GM21825 (cell line): ENCODE results near the gene FN1.

Experiments used
- ATAC-seq: cut with Tn5 transposase; IDR thresholded peaks from one replicate; pipeline ENCODE4 v1.9.1; 2021; ENCODE audit warnings: mild to moderate bottlenecking, moderate library complexity; ENCODE audit not compliant: unreplicated experiment

The FN1 gene

DNA sequence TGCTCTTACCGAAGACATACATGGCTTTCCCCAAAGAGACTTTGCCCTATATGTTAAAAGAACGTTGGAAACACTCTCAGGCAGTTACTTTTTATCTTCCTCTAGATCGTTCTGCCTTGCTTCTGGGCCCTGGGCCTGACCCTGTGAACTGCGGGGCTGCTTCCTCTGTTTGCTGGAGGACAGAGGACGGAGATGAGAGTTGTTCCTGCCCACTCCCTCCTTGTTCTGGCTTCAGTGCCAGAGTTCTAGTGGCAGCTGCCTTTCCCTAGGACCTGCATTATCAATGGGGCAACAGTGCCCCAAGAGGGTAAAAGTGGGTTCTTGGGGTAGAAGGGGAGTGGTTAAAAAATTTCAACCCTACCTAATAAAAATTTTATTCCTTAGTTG, 6.5 kb upstream of the FN1 start:
- no peak for ATAC-seq

DNA sequence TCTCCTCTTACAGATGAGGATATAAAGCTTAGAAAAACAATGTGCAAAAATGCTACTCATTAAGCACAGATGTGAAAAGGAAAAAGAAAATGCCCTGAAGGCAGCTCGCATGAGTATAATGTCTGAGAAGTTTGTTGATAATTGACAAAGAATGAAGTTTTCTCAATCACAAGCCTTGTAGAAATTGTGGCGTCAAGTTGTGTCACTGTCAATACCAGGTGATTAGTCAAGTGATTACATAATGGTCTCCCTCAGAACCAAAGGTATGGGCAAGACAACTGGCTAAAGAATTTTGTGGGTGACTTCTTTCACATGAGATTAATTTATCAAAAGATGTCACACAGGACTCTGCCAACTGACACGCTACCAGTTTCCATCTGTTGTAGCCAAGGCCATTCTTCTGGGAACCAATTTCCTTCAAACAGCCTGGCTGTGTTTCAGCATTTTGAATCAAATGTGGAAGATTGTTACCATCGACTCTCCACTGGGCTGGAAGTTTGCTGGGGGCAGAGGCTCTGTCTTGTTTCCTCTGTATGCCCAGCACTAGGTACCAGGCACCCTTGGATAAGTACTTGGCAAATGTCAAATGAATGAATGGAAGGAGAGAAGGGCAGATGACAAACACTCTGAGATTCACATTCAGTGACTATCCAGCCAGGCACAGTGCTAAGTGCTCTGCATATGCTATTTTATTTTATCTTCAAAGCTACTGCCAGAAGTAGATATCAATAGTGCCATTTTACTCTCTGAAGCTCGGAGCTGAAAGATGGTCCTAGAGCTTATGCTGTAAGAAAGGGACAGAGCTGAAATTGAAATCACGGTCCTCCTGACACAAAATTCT, 5.9 kb upstream of the FN1 start:
- no peak for ATAC-seq

DNA sequence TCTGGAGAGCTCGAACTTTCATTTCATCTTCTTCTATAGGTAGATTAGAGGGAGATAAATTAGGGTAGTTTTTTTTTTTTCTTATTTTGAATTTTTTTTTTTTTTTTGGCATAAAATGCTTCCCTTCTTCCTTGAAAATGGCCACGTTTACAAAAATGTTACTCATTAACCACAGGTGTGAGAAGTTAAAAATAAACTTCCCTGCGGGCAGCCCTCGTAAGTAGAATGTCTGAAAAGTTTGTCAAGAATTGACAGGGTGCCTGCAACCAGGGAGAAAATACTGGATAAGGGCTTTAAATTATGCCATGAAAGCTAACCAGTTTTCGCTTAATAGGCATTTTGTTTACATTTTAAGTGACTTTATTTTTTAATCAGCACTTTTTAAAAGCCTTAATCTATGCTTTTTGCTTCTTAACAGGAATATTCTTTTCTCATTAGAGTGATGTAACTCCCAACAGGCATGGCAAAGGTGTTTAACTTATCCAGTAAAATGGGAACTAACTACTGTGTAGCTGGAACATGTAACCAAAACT, 4.2 kb upstream of the FN1 start:
- ATAC-seq = no peak

DNA sequence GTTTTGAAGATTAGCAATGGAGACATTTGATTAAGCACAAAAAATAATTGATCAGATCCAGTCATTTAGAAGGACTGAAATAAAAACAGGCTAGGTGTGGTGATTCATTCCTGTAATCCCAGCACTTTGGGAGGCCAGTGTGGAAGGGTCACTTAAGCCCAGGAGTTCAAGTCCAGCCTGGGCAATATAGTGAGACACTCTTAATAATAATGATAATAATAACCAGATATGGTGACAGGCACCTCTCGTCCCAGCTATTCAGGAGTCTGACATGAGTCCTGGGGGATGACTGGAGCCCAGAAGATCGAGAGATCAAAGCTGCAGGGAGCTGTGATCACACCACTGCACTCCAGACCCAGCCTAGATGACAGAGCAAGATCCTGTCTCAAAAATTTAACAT, 3.5 kb upstream of the FN1 start:
- ATAC-seq = no peak

DNA sequence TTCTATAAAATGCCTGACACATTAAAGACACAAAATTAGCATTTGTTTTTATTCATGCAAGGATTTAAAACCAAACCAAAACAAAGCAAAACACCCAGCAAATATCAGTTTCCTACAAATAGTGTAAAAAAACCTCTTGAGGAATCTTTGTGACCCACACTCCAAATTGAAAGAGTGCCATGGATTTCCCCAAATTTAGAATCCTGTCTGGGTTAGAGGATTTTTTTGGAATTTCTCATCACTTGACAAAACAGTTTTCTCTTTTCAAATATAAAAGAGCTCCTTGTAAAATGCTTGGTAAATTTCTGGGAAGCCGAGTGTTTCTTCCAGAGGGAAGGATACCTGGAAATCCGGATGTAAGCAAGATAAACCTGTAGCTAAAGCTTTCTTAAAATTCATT, 1.7 kb upstream of the FN1 start:
- ATAC-seq = no peak

DNA sequence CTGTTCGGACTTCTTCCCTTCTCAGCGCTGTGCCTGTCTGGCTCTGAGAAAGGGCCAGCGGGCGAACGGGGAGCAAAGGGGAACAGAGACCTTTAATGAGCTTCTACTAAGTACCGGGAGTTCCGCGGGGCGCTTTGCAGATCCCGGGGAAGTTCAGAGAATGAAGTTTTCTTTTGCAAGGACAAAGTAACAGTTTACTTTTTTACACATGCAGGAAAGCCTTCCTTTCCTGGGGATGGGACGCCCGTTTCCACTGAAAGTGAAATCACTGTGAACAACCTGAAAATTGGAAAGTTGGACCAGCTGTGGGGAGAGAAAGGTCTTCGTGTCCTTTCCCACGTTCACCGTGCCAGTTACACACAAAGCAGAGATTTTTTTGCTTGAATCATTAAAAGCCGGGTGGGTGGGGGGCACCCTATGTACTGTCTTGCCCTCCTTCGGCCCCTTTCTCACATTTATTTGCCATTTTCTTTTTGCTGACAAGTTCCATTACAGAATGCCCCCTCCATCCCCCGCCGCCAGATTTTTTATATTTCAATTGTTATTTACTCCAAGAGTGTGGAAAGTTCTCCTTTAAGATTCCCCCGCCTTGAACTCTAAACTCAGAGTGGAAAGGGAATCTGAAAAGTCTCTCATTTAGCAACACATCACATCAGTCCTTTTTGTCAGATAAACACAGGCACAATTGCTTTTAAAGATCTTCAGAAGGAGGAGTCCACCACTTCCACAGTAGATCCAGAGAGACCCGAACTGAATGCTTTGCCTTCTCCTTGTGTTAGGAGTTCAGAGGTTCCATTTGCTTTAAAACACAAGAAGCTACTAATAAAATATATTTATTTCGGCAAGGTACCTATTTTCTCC, 1.1 kb upstream of the FN1 start:
- peak; percentile 26 for ATAC-seq

DNA sequence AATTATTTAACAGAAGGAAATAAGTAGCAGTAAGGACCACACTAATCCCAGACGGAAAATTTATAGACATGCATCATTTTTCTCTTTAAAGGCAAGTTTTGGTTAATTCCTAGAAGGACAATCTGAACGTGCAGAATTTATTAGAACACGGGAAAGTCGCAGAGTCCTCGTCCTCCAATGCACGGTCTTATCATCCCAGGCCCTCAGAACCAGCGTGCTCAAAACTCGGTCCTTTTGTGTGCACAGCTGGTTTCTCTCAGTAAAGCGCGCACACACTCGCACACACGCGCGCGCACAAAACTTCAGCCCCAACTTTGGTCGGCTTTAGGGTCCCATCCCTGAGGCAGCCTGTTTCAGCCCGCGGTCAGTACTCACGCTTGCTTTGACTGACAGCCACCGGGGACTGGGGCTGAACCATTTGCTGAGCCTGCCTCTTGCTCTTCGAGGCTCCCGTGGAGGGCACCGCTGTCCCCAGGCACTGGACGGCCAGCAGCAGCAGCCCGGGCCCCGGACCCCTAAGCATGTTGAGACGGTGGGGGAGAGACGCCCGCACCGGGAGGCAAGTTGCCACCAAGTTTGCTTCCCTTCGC, 493 bp downstream of the FN1 start:
- peak; percentile 26 for ATAC-seq

DNA sequence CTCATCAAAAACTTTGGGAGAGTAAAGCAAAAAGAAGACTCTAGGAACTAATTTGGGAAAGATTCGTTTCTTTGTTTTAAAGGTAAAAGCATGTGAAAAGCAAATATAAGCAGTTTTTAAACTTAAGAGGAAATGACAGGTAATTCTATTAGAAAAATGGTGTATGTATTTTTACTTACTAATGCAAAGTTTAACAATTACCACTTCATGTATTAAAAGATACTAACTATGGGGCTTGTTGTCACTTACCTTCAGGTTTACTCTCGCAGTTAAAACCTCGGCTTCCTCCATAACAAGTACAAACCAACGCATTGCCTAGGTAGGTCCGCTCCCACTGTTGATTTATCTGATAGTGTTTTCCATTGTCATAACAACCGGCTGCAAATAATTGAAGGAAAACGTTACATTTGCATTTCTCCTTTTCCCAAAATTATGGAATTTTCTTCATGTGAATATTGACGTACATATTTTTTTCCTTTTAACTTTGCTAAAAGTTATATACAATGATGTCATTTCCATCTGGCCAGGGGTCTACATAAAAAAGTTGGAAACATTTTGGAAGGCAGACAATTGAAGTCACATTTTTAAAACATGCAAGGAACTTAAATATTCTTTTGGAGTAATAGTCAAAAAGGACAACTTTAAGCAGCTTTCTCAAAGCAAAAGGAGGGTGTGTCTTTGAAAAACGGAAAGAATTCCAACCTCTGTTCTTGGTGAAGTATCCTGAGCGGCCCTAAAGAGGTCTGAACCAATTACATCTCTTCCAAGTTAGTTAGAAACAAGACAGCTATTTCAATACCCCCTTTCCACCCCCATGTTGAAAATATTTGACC, 1.2 kb downstream of the FN1 start:
- ATAC-seq = no peak

DNA sequence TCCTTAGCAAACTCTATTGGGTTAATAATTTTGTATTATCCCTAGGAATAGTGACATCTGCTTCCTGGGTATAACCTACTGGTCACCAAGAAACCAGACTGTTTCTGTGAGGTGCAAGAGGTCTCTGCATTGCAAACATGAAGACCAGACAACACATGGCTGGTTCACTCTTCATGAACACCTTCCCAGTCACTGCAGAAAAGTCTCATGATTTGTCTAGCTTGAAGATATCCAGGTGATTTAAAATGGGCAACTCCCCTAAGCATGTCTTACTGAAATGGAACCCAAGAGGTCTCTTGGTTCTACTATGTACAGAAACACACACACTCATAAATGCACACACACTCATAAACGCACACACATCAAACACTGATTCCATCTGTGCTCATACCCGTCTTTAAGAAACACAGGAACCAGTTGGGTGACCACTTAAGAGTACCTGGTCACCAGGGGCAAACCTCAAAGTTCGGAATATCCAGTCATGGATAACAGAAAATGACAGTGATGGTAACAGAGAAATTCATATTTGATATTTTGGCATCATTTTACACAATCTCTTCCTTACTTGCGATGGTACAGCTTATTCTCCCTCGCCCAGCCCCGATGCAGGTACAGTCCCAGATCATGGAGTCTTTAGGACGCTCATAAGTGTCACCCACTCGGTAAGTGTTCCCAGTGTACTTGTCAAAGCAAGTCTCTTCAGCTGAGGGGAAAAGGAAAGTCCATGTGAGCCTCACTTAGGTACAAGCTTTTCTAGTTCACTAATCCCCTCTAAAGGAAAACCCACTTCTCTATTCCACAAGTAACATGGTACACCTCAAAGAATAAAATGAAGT, 2.9 kb downstream of the FN1 start:
- ATAC-seq = no peak

DNA sequence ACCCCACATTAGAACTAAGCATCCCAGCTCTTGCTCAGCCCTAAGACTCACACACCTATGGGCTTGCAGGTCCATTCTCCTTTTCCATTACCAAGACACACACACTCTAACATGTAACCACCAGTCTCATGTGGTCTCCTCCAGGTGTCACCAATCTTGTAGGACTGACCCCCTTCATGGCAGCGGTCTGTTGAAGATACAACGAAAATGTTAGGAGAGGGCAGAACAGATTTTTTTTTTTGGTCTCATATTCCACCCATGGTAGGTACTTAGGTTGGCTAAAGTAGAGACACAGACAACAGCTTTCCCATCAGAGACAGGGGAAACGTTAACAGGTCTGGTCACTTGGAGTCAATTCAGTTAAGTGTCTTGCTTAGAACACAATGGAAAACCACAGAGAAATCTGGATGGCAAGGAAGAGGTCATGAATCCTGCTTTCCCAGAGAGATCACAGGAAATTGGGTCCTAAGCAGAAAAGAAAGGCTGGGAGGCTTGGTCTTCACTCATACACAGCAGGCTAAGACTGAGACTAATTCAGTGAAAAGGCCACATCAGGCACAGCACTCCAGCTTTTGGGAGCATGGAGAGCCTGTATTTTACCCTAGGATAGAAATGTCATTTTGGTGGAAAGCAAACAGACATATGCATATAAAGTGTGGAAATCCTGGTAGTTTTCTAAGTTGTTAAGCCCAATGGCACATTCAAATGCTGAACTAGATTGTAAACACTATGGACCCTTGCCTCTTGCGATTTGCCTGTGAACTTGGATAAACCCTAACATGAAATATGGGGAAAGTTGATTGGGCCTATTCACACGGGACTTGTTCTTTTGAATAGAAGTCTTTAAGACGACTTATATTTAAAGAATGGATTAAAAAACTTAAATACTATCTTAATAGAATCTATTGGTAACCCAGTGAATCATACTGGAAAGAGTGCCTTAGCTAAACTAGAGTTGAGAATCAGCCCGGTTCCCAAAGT, 3.8 kb downstream of the FN1 start:
- no peak for ATAC-seq

DNA sequence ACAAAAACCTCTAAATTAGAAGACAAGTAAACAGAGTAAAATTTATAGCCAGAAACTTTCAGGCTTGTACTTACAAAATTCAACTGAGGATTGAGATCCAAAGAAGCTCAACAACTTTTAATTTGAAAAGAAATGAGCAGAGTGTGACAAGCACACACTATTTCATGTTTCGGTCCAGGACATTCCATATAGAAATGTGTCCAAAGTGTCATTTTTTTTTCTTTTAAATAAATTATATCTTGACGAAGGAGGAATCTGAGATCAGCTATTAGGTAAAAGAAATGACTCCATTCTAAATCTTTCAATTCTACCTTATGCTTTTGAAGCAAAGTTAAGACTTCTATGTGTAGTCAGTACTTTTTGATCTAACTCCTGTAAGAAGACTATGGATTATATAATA, 4.6 kb downstream of the FN1 start:
- ATAC-seq = no peak

DNA sequence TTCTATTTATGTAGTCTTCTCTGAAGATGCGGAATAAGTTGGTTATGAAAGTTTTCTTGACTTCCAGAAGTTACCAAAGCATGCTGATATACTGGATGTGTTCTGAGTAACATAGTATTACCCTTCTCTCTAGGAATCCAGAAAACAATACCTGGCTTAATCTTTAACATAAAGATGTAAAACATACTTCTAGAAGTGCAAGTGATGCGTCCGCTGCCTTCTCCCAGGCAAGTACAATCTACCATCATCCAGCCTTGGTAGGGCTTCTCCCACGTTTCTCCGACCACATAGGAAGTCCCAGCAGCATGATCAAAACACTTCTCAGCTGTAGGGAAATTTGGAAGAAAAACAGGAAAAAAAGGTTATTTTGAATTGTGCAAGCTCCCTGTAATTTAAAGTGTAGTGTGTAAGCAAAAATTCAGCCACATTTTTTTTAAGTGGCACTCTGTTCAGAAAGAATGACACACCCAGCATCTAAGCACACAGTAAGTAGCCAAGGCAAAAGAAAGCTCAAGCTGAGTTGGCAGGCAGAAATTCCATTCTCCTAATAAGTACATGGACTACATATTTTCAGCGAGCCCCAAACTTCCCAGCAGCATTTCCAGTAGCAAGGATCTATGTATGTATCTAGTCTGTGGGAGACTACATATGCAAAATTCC, 5.2 kb downstream of the FN1 start:
- ATAC-seq = no peak

DNA sequence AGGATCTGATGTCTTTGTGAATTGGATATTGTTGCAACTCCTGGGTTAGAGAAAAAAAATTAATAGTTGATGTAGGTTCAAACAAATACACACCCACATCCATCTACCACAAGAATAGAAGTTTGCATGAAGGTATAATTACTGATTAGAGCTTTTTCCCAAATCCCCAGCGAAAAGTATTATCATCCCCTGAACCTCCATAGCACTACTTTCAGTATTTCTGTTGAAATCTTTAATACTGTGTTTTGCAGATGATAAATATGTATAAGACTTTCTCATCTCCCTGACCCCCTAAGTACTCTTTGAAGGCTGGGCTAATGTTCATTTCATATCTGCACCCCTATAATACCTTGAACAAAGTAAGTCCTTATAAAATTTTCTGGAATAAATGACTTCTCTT, 6.4 kb downstream of the FN1 start:
- ATAC-seq = no peak

DNA sequence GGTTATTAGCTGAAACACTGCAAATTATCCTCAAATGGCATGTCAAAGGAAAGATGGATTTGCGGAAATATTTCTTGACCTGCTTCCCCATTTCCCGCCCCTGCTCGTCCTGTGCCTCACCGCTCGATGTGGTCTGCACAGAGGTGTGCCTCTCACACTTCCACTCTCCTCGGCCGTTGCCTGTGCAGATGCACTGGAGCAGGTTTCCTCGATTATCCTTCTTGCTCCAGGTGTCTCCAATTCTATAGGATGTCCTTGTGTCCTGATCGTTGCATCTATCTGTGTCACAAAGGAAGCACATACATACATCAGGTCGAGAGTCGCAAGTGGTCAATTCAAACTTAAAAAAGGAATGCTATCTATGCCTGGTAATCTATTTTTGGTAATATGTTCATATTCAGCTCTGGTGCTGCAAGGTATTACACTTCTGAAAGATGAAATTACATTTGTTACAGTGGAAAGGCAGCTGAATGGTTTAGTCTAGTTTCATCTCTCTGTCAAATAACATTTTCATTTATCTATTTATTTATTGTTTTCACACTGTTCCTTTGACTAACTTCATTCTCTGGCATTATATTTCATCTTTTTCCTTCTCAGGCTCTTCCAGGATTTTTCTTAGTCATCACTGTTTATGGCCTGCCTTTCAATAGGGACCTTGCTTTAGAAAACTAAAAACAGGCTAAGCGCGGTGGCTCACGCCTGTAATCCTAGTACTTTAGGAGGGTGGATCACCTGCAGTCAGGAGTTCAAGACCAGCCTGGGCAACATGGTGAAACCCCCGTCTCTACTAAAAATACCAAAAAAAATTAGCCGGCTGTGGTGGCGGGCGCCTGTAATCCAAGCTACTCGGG, 7.6 kb downstream of the FN1 start:
- no peak for ATAC-seq

DNA sequence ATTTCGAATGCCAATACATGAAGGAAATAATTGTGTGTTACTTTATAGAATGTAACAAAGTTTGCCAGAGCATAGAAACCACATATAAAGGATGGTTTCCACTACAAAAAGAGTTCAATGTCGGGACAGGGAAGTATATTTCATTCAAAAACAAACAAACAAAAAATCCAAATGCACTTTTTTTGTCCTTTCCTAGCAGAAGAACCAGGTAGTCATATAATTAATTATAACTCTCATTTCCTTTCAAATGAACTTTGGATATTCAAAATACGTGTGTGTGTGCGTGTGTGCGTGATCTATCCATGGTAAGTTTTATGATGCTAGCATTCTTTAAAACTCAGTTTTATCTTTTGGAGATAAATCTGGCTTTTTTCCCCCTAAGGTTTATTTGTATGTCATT, 8.3 kb downstream of the FN1 start:
- no peak for ATAC-seq

DNA sequence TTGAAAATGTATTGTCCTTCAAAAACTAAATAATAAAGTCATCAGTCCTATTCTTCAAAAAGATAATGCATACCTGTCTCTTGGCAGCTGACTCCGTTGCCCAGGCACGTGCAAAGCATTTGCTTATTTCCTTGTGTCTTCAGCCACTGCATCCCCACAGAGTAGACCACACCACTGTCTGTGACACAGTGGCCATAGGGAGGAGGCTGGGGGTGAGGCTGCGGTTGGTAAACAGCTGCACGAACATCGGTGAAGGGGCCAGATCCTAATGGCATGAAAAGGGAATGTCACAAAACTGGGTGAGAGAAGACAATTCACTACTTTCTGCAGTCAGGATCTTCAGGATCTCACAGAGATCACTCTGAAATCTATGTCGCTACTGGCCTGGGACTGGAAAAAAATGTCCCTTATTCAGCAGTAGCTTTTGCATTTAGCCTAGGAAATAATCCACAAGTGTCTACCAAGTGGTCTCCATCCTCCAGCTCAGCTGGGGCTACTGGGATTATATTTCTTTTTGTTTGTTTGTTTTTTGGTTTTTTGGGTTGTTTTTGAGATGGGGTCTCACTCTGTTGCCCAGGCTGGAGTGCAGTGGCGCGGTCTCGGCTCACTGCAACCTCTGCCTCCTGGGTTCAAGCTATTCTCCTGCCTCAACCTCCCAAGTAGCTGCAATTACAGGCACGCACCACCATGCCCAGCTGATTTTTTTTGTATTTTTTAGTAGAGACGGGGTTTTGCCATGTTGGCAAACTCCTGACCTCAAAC, 10.7 kb downstream of the FN1 start:
- no peak for ATAC-seq
